ENCODE measurements around the gene INHBB.
A peak's percentile ranks its signal among the peaks of the same experiment; 100 is the strongest.

INHBB gene

DNA sequence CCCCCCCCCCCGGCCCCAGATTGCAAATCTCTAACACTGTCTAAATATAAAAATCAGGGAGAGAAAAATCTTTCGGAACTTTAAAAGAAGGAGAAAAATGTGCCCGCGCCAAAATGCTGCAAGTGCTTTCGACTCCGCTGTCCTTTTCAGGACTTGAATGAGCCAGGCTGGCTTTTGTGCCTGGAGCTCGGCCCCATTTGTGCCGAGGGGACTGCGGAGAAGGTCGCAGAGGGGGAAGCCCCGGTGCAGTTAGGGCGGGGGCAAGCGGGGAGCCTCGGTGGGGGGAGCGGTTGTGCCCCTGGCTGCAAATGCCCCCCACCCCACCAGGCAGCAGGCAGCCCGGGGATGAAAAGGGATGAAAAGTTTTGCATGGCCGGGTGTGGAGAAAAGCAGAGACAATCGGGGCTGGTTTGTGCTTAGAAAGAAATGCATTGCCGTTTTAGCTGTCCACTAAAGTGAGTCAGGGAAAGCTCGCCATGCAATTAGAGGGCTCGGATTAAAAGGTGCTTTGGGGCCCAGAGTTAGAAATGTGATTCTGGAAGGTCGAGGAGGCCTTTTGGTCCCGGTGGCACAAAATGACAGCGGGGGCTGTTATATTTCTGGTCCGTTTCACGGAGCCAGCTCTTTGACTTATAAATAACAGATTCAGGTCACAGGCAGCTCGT, 1.6 kb downstream of the INHBB start:
- no peaks in the 10 kb centered on the region for H3K36me3 ChIP-seq (ENCODE audit: control insufficient read depth, insufficient read depth, low read length)
- peaks cover 30% of the 10 kb centered on the region for H3K27me3 ChIP-seq (replicated peaks; ENCODE audit: control insufficient read depth, insufficient read depth, low read length, poor library complexity, severe bottlenecking)
- H3K4me1 ChIP-seq (ENCODE audit: control insufficient read depth, insufficient read depth, low read length, poor library complexity, severe bottlenecking) = peaks cover 30% of the 10 kb centered on the region
- H3K27ac ChIP-seq (ENCODE audit: insufficient read depth, low read length, poor library complexity, severe bottlenecking) = no peak overlapping the region
- no peak for DNase-seq
- H3K9me3 ChIP-seq (ENCODE audit: control insufficient read depth, low read length) = no peaks in the 10 kb centered on the region
- peak overlapping the region; percentile 29 for H3K4me3 ChIP-seq (ENCODE audit: insufficient read depth, low read depth, low read length, poor library complexity, severe bottlenecking)

DNA sequence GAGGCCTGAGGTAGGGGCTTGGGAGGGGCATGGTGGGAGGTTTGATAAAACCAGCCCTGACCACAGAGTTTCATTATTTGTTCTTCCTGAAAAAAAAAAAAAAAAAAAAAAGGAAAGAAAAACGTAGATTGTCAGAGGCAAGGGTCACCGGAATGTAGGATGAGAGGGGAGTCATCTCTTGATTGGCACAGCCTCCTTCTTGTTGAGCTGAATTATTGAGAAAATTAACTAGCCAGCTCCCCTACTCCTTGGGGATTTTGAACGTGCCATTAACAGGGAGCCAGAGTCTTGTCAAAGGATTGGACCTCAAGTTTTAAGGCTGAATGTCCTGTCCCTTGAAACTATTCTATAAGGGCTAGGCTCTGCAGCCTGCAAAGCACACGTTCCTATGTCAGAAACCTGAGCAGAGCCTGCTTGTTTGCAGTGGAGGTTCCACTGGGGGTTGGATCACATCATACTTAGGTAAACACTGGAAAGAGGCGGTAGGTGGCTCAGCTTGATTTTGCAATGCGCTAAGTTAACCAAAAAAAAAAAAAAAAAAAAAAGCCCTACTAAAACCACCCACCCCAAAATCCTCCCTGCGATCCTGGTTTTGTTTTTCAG, 2.3 kb downstream of the INHBB start:
- peaks cover 28% of the 10 kb centered on the region for H3K4me1 ChIP-seq (ENCODE audit: control insufficient read depth, insufficient read depth, low read length, poor library complexity, severe bottlenecking)
- H3K27me3 ChIP-seq (replicated peaks; ENCODE audit: control insufficient read depth, insufficient read depth, low read length, poor library complexity, severe bottlenecking) = peaks cover 23% of the 10 kb centered on the region
- no peaks in the 10 kb centered on the region for H3K36me3 ChIP-seq (ENCODE audit: control insufficient read depth, insufficient read depth, low read length)
- DNase-seq = no peak
- no peak overlapping the region for H3K4me3 ChIP-seq (ENCODE audit: insufficient read depth, low read depth, low read length, poor library complexity, severe bottlenecking)
- no peak overlapping the region for H3K27ac ChIP-seq (ENCODE audit: insufficient read depth, low read length, poor library complexity, severe bottlenecking)
- H3K9me3 ChIP-seq (ENCODE audit: control insufficient read depth, low read length) = no peaks in the 10 kb centered on the region

DNA sequence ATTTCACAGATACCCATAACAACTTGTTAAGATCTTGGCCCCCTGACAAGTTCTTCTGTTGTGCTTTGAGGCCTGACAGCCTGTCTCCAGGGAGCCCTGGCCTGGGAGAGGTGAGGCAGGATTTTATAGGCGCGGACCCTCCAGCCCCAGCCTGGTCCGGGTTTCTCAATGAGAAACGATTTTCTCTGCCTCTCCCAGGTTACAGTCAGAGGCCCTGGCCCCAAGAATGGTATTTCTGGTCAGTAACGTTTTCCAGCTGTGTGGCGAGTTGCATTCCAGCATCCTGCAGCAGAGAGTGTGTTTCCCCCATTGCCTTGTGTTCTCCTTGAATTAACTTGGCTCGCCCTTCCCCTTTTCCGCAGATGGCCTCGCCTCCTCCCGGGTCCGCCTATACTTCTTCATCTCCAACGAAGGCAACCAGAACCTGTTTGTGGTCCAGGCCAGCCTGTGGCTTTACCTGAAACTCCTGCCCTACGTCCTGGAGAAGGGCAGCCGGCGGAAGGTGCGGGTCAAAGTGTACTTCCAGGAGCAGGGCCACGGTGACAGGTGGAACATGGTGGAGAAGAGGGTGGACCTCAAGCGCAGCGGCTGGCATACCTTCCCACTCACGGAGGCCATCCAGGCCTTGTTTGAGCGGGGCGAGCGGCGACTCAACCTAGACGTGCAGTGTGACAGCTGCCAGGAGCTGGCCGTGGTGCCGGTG, 3.0 kb downstream of the INHBB start:
- peaks cover 21% of the 10 kb centered on the region for H3K4me1 ChIP-seq (ENCODE audit: control insufficient read depth, insufficient read depth, low read length, poor library complexity, severe bottlenecking)
- no peaks in the 10 kb centered on the region for H3K9me3 ChIP-seq (ENCODE audit: control insufficient read depth, low read length)
- no peak for DNase-seq

DNA sequence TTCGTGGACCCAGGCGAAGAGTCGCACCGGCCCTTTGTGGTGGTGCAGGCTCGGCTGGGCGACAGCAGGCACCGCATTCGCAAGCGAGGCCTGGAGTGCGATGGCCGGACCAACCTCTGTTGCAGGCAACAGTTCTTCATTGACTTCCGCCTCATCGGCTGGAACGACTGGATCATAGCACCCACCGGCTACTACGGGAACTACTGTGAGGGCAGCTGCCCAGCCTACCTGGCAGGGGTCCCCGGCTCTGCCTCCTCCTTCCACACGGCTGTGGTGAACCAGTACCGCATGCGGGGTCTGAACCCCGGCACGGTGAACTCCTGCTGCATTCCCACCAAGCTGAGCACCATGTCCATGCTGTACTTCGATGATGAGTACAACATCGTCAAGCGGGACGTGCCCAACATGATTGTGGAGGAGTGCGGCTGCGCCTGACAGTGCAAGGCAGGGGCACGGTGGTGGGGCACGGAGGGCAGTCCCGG, 3.5 kb downstream of the INHBB start:
- Histone ChIP-seq H3K9me3 (ENCODE audit: control insufficient read depth, low read length) (no peaks in the 10 kb centered on the region), H3K36me3 (ENCODE audit: control insufficient read depth, insufficient read depth, low read length) (no peaks in the 10 kb centered on the region), H3K4me1 (ENCODE audit: control insufficient read depth, insufficient read depth, low read length, poor library complexity, severe bottlenecking) (peaks cover 18% of the 10 kb centered on the region), H3K27ac (ENCODE audit: insufficient read depth, low read length, poor library complexity, severe bottlenecking) (no peak overlapping the region), H3K4me3 (ENCODE audit: insufficient read depth, low read depth, low read length, poor library complexity, severe bottlenecking) (no peak overlapping the region), H3K27me3 (replicated peaks; ENCODE audit: control insufficient read depth, insufficient read depth, low read length, poor library complexity, severe bottlenecking) (peaks cover 14% of the 10 kb centered on the region)
- DNase-seq = no peak

More for the DNA sequence above, 3.0 kb downstream of the INHBB start:
- Histone ChIP-seq H3K4me3 (ENCODE audit: insufficient read depth, low read depth, low read length, poor library complexity, severe bottlenecking) (no peak overlapping the region), H3K27ac (ENCODE audit: insufficient read depth, low read length, poor library complexity, severe bottlenecking) (no peak overlapping the region), H3K27me3 (replicated peaks; ENCODE audit: control insufficient read depth, insufficient read depth, low read length, poor library complexity, severe bottlenecking) (peaks cover 17% of the 10 kb centered on the region), H3K36me3 (ENCODE audit: control insufficient read depth, insufficient read depth, low read length) (no peaks in the 10 kb centered on the region)

DNA sequence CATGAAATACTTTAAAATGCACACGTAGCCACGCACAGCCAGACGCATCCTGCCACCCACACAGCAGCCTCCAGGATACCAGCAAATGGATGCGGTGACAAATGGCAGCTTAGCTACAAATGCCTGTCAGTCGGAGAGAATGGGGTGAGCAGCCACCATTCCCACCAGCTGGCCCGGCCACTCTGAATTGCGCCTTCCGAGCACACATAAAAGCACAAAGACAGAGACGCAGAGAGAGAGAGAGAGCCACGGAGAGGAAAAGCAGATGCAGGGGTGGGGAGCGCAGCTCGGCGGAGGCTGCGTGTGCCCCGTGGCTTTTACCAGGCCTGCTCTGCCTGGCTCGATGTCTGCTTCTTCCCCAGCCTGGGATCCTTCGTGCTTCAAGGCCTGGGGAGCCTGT, 4.1 kb downstream of the INHBB start:
- H3K36me3 ChIP-seq (ENCODE audit: control insufficient read depth, insufficient read depth, low read length) = no peaks in the 10 kb centered on the region
- no peaks in the 10 kb centered on the region for H3K9me3 ChIP-seq (ENCODE audit: control insufficient read depth, low read length)
- DNase-seq = no peak
- H3K27me3 ChIP-seq (replicated peaks; ENCODE audit: control insufficient read depth, insufficient read depth, low read length, poor library complexity, severe bottlenecking) = peaks cover 14% of the 10 kb centered on the region
- no peak overlapping the region for H3K4me3 ChIP-seq (ENCODE audit: insufficient read depth, low read depth, low read length, poor library complexity, severe bottlenecking)
- peaks cover 15% of the 10 kb centered on the region for H3K4me1 ChIP-seq (ENCODE audit: control insufficient read depth, insufficient read depth, low read length, poor library complexity, severe bottlenecking)
- no peak overlapping the region for H3K27ac ChIP-seq (ENCODE audit: insufficient read depth, low read length, poor library complexity, severe bottlenecking)

DNA sequence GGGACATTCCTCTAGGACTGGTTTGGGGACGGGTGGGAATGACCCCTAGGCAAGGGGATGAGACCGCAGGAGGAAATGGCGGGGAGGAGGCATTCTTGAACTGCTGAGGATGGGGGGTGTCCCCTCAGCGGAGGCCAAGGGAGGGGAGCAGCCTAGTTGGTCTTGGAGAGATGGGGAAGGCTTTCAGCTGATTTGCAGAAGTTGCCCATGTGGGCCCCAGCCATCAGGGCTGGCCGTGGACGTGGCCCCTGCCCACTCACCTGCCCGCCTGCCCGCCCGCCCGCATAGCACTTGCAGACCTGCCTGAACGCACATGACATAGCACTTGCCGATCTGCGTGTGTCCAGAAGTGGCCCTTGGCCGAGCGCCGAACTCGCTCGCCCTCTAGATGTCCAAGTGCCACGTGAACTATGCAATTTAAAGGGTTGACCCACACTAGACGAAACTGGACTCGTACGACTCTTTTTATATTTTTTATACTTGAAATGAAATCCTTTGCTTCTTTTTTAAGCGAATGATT, 4.9 kb downstream of the INHBB start:
- Histone ChIP-seq H3K36me3 (ENCODE audit: control insufficient read depth, insufficient read depth, low read length) (no peaks in the 10 kb centered on the region), H3K4me1 (ENCODE audit: control insufficient read depth, insufficient read depth, low read length, poor library complexity, severe bottlenecking) (peaks cover 15% of the 10 kb centered on the region), H3K27ac (ENCODE audit: insufficient read depth, low read length, poor library complexity, severe bottlenecking) (no peak overlapping the region), H3K27me3 (replicated peaks; ENCODE audit: control insufficient read depth, insufficient read depth, low read length, poor library complexity, severe bottlenecking) (peaks cover 14% of the 10 kb centered on the region), H3K9me3 (ENCODE audit: control insufficient read depth, low read length) (no peaks in the 10 kb centered on the region), H3K4me3 (ENCODE audit: insufficient read depth, low read depth, low read length, poor library complexity, severe bottlenecking) (no peak overlapping the region)
- DNase-seq = no peak

DNA sequence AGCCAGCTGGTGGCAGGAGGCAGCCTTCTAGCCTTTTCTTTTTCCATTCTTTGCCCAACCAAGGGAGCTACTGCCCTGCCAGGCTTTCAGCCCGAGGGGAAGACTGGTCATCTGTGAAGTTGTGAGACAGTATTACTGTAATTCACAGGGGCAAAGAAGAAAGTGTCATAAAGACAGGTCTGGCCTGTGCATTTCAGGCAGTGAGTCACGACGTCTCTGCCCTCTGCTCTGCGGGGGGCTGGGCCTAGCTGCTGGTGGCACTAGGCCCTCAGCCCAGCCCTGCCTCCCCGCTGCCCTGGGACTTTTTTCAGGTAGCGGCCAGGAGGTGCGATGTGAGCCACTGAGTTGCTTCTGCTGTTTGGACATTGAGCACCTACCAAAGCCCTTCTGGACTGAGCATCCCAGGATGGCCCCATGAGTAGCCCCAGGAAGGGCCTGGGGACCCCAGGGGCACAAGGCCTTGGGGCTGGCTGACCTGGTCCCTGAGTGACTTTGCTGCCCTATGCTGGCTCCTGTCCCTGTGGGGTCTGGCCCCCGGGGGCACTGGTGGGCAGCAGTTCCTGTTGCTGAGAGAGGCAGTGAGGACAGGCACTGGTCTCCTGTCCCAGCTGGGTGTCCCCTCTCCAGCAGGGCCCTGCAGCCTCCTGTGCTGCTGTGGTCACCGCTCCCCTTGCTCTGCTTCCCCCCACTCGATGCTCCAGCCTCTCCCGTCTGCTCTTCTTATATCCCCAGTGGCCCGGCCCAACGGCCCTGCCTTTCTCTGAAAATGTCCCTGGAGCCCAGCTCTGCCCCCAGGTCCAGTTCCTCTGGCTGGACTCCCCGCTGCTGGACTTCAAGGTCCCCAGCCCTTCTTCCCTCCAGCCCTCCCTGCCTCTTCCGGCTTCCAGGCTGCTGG, 7.0 kb downstream of the INHBB start:
- Histone ChIP-seq H3K4me1 (ENCODE audit: control insufficient read depth, insufficient read depth, low read length, poor library complexity, severe bottlenecking) (no peaks in the 10 kb centered on the region), H3K4me3 (ENCODE audit: insufficient read depth, low read depth, low read length, poor library complexity, severe bottlenecking) (no peak overlapping the region), H3K27ac (ENCODE audit: insufficient read depth, low read length, poor library complexity, severe bottlenecking) (no peak overlapping the region), H3K36me3 (ENCODE audit: control insufficient read depth, insufficient read depth, low read length) (no peaks in the 10 kb centered on the region), H3K27me3 (replicated peaks; ENCODE audit: control insufficient read depth, insufficient read depth, low read length, poor library complexity, severe bottlenecking) (peaks cover 2% of the 10 kb centered on the region), H3K9me3 (ENCODE audit: control insufficient read depth, low read length) (no peaks in the 10 kb centered on the region)
- DNase-seq = no peak

DNA sequence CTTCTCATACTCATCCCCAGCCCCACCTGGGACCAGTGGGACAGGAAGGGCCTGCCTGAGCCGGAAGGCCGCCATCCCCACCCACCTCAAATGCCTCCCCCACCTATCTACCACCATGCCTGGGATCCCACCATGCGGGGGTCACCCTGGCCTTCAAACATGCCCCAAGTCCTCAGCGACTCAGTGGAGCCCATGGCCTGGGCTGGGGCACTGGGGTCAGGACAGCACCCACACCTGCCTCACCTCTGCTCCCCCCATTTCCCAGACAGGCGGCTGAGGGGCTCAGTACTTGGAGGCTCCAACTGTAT, 7.6 kb downstream of the INHBB start:
- H3K36me3 ChIP-seq (ENCODE audit: control insufficient read depth, insufficient read depth, low read length) = no peaks in the 10 kb centered on the region
- no peak overlapping the region for H3K27ac ChIP-seq (ENCODE audit: insufficient read depth, low read length, poor library complexity, severe bottlenecking)
- no peaks in the 10 kb centered on the region for H3K9me3 ChIP-seq (ENCODE audit: control insufficient read depth, low read length)
- no peak overlapping the region for H3K4me3 ChIP-seq (ENCODE audit: insufficient read depth, low read depth, low read length, poor library complexity, severe bottlenecking)
- no peaks in the 10 kb centered on the region for H3K4me1 ChIP-seq (ENCODE audit: control insufficient read depth, insufficient read depth, low read length, poor library complexity, severe bottlenecking)
- H3K27me3 ChIP-seq (replicated peaks; ENCODE audit: control insufficient read depth, insufficient read depth, low read length, poor library complexity, severe bottlenecking) = peaks cover 2% of the 10 kb centered on the region
- no peak for DNase-seq

DNA sequence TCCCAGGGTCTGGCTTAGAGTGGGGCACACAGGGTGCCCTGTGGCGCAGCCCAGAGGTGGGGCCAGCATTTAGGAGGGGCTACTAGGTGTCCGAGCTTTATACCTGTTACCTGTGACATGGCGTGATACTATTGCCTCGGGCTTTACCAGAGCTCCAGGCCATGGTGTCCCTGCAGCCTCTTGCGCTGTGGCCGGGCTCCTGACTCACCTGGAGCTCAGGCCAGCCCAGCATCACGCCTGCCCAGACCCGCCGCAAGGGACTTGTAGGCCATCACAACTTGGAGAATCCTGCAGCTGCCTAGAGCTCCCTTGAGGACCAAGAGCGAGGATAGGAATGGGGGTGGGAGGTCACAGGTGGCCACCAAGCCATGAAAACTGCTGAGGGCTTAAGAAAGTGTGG, 8.0 kb downstream of the INHBB start:
- H3K27me3 ChIP-seq (replicated peaks; ENCODE audit: control insufficient read depth, insufficient read depth, low read length, poor library complexity, severe bottlenecking) = peaks cover 1% of the 10 kb centered on the region
- no peak overlapping the region for H3K4me3 ChIP-seq (ENCODE audit: insufficient read depth, low read depth, low read length, poor library complexity, severe bottlenecking)
- H3K4me1 ChIP-seq (ENCODE audit: control insufficient read depth, insufficient read depth, low read length, poor library complexity, severe bottlenecking) = no peaks in the 10 kb centered on the region
- H3K36me3 ChIP-seq (ENCODE audit: control insufficient read depth, insufficient read depth, low read length) = no peaks in the 10 kb centered on the region
- H3K27ac ChIP-seq (ENCODE audit: insufficient read depth, low read length, poor library complexity, severe bottlenecking) = no peak overlapping the region
- no peaks in the 10 kb centered on the region for H3K9me3 ChIP-seq (ENCODE audit: control insufficient read depth, low read length)
- no peak for DNase-seq

Measured in effector memory CD4-positive, alpha-beta T cell (primary cell).